ENCODE data around the gene SDK2.

DNA sequence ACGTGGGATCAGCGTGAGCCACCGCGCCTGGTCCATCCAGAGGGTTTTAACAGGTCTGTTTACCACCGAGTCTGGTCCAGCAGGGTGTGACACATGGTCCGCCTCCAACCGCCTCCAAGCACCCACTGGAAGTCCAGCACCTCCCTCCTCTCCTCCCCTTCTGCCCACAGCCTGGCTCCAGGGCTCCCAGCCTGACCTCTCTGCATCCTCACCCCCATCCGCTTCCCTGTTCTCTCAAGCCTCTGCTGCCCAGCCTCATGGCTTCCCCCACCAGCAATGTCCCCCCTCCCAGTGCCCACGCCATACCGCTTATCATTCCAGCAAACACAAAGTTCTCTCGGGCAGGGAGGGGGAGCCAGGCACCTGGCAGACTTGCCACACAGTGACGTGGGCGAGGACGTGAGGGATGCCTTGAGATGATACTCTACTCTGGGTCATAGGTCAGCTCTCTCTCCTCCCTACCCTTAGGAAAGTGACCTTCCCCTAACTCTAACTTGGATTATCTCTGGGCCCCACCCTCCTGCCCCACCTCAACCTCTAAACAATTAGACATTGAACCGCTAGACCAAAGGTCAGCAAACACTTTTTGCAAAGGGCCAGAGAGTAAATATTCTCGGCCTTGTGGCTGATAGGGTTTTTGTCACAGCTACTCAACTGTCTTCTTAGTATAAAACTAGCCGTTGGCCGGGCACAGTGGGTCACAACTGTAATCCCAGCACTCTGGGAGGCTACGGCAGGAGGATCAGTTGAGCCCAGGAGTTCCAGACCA, 355.5 kb downstream of the SDK2 start:
- TF ChIP-seq, protein P1, sequence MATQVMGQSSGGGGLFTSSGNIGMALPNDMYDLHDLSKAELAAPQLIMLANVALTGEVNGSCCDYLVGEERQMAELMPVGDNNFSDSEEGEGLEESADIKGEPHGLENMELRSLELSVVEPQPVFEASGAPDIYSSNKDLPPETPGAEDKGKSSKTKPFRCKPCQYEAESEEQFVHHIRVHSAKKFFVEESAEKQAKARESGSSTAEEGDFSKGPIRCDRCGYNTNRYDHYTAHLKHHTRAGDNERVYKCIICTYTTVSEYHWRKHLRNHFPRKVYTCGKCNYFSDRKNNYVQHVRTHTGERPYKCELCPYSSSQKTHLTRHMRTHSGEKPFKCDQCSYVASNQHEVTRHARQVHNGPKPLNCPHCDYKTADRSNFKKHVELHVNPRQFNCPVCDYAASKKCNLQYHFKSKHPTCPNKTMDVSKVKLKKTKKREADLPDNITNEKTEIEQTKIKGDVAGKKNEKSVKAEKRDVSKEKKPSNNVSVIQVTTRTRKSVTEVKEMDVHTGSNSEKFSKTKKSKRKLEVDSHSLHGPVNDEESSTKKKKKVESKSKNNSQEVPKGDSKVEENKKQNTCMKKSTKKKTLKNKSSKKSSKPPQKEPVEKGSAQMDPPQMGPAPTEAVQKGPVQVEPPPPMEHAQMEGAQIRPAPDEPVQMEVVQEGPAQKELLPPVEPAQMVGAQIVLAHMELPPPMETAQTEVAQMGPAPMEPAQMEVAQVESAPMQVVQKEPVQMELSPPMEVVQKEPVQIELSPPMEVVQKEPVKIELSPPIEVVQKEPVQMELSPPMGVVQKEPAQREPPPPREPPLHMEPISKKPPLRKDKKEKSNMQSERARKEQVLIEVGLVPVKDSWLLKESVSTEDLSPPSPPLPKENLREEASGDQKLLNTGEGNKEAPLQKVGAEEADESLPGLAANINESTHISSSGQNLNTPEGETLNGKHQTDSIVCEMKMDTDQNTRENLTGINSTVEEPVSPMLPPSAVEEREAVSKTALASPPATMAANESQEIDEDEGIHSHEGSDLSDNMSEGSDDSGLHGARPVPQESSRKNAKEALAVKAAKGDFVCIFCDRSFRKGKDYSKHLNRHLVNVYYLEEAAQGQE (IDR thresholded peaks at IDR 0.05; ENCODE audit: insufficient read depth in 1 of 2, low read depth in 2 of 2, low read length in 2 of 2), result no peak
- no peak for TF ChIP-seq POLR2AphosphoS5 (IDR thresholded peaks at IDR 0.05; ENCODE audit: low read depth, low read length)
- no peak for TF ChIP-seq TAF1 (IDR thresholded peaks at IDR 0.05; ENCODE audit: borderline replicate concordance, insufficient read depth, low read length)
- no peak for TF ChIP-seq SIN3A (IDR thresholded peaks at IDR 0.05; ENCODE audit: borderline replicate concordance, insufficient read depth, low read length)
